MM.1S (cell line): ENCODE measurements around the gene ENO1.
A peak's percentile ranks its signal among the peaks of the same experiment; 100 is the strongest.

Experiments used
- DNase-seq: peaks from one replicate; pipeline ENCODE4 v3.0.0-alpha.2; 2015
- H2AFZ ChIP-seq: fragments of 300-600 bp; sonication (generic); 2 replicates; pipeline ENCODE4 v1.6.0; 2016; ENCODE audit warnings: antibody characterized with exemption, low read length
- H3F3A ChIP-seq: fragments of 300-600 bp; sonication (generic); 2 replicates; pipeline ENCODE4 v1.6.1; 2016; ENCODE audit warnings: mild to moderate bottlenecking, antibody characterized with exemption, low read length, moderate library complexity, mixed read lengths; ENCODE audit not compliant: insufficient read depth
- H3K27ac ChIP-seq: fragments of 300-600 bp; sonication (generic); 2 replicates; pipeline ENCODE4 v1.5.1; 2016; ENCODE audit warnings: mild to moderate bottlenecking, low read length
- H3K27me3 ChIP-seq: fragments of 300-600 bp; sonication (generic); replicated peaks from 2 replicates; pipeline ENCODE4 v1.6.0; 2016; ENCODE audit warnings: low read length; ENCODE audit not compliant: insufficient read depth
- H3K36me3 ChIP-seq: fragments of 300-600 bp; sonication (generic); replicated peaks from 2 replicates; pipeline ENCODE4 v1.6.1; 2016; ENCODE audit warnings: mild to moderate bottlenecking, low read length, mixed read lengths; ENCODE audit not compliant: insufficient read depth
- H3K4me1 ChIP-seq: fragments of 300-600 bp; sonication (generic); 2 replicates; pipeline ENCODE4 v1.6.1; 2016; ENCODE audit warnings: low read length, mixed read lengths
- H3K4me2 ChIP-seq: fragments of 300-600 bp; sonication (generic); 2 replicates; pipeline ENCODE4 v1.6.0; 2016; ENCODE audit warnings: low read depth, low read length
- H3K4me3 ChIP-seq: fragments of 300-600 bp; sonication (generic); 2 replicates; pipeline ENCODE4 v1.5.1; 2016; ENCODE audit warnings: low read length, mixed read lengths
- H3K79me2 ChIP-seq: fragments of 300-600 bp; sonication (generic); 2 replicates; pipeline ENCODE4 v1.6.1; 2016; ENCODE audit warnings: mixed run types, low read length, mixed read lengths
- H3K9ac ChIP-seq: fragments of 300-600 bp; sonication (generic); 2 replicates; pipeline ENCODE4 v1.6.1; 2016; ENCODE audit warnings: low read length, mixed read lengths
- H3K9me2 ChIP-seq: fragments of 300-600 bp; sonication (generic); replicated peaks from 2 replicates; pipeline ENCODE4 v1.6.1; 2016; ENCODE audit warnings: mild to moderate bottlenecking, low read length, mixed read lengths; ENCODE audit not compliant: insufficient read depth
- H3K9me3 ChIP-seq: fragments of 300-600 bp; sonication (generic); replicated peaks from 2 replicates; pipeline ENCODE4 v1.6.1; 2016; ENCODE audit warnings: mild to moderate bottlenecking, low read length, mixed read lengths; ENCODE audit not compliant: insufficient read depth
- H4K20me1 ChIP-seq: fragments of 300-600 bp; sonication (generic); 2 replicates; pipeline ENCODE4 v1.6.1; 2016; ENCODE audit warnings: mild to moderate bottlenecking, low read length, moderate library complexity, mixed read lengths; ENCODE audit not compliant: insufficient read depth
- EZH2 ChIP-seq: fragments of 300-600 bp; sonication (generic); optimal IDR thresholded peaks from 2 replicates; pipeline ENCODE3; 2017; ENCODE audit warnings: low read depth, mild to moderate bottlenecking, antibody characterized with exemption, low read length, mixed read lengths
- EZH2phosphoT487 ChIP-seq: fragments of 300-600 bp; sonication (generic); IDR thresholded peaks from 2 replicates; pipeline ENCODE4 v1.6.1; 2018; ENCODE audit warnings: antibody characterized with exemption, low read length
- TF ChIP-seq, protein P1 (sequence below): fragments of 300-600 bp; sonication (generic); IDR thresholded peaks from 2 replicates; pipeline ENCODE4 v1.5.1; 2016; ENCODE audit warnings: antibody characterized with exemption, low read length, mixed read lengths

The ENO1 gene

DNA sequence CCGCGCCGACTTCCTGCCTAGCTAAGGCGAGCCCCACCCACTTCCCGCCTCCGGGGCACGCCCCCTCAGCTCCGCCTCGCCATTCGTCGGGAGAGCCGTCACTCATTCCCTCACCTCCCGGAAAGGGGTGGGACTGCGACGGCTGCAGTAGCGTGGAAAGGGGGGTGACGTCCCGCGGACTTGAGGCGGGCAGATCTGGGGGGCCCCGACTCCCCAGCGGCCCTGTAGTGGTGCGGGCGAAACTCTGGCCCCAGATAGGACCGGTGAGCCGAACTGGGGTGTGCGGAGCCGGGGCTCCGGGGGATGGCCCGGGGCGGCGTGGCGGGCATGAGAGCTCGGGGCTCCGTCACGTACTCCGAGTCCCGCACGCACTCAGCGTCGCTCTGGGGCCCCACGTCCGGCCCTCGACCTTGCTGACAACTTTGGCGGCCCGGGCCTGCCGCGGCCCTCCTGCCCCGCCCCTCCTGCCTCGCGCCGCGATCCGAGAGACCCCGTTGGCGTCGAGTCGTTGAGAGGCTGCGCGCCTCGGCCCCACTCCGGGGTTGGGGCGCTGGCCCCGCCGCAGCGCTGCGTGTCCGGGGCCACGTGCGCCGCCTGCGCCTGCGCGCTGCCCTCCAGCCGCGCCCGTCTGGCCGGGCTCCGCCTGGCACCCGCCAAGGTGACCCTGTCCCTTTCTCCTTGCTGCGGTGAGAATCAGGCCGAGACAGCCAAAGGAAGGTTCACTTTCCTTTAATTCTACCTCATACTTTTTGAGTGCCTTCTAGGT, 395 bp upstream of the ENO1 start:
- Histone ChIP-seq H3K9me2 (no peaks in the 10 kb centered on the region), H3K27ac (peak overlapping the region; percentile 91), H3K4me1 (peaks cover 23% of the 10 kb centered on the region), H3K27me3 (no peaks in the 10 kb centered on the region), H3K79me2 (peaks cover 46% of the 10 kb centered on the region), H3K9ac (peak overlapping the region; percentile 95), H3K4me3 (peak overlapping the region; percentile 85), H3K9me3 (no peaks in the 10 kb centered on the region), H3K4me2 (peak overlapping the region; percentile 92), H3F3A (peaks cover 13% of the 10 kb centered on the region; the same call in 1 of the 2 replicates), H2AFZ (peak overlapping the region; percentile 77), H3K36me3 (peaks cover 8% of the 10 kb centered on the region), H4K20me1 (peaks cover 21% of the 10 kb centered on the region)
- DNase-seq = peak; percentile 97
- TF ChIP-seq EZH2 = no peak
- TF ChIP-seq EZH2phosphoT487 = no peak
- TF ChIP-seq, protein P1, sequence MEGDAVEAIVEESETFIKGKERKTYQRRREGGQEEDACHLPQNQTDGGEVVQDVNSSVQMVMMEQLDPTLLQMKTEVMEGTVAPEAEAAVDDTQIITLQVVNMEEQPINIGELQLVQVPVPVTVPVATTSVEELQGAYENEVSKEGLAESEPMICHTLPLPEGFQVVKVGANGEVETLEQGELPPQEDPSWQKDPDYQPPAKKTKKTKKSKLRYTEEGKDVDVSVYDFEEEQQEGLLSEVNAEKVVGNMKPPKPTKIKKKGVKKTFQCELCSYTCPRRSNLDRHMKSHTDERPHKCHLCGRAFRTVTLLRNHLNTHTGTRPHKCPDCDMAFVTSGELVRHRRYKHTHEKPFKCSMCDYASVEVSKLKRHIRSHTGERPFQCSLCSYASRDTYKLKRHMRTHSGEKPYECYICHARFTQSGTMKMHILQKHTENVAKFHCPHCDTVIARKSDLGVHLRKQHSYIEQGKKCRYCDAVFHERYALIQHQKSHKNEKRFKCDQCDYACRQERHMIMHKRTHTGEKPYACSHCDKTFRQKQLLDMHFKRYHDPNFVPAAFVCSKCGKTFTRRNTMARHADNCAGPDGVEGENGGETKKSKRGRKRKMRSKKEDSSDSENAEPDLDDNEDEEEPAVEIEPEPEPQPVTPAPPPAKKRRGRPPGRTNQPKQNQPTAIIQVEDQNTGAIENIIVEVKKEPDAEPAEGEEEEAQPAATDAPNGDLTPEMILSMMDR = no peak

DNA sequence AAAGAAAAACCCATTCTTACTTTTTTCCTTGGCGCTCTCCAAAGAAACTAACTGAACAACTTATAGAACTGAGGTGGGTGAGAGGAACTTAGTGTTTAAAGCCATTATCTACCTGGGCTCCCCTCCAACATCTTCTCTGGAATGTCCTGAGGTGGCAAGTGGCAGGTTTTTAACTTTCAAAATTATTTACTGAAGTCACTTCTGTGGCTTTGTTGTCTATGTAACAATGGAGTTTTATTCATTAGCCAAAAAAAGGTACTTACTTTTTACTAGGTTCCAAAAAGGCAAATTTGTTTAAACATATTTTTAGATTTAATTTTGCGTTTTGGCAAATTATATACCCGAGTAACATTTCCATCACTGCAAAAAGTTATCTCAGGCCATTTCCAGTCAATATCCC, 2.4 kb downstream of the ENO1 start:
- Histone ChIP-seq H3K27me3 (no peaks in the 10 kb centered on the region), H3K9me3 (no peaks in the 10 kb centered on the region), H3K4me1 (peaks cover 35% of the 10 kb centered on the region), H3K4me2 (peak overlapping the region; percentile 80; the same call in 1 of the 2 replicates), H3K4me3 (no peak overlapping the region; the same call in 1 of the 2 replicates), H3F3A (peaks cover 23% of the 10 kb centered on the region; the same call in 1 of the 2 replicates), H3K27ac (no peak overlapping the region), H3K9ac (no peak overlapping the region), H3K79me2 (peaks cover 74% of the 10 kb centered on the region), H3K9me2 (no peaks in the 10 kb centered on the region), H4K20me1 (peaks cover 48% of the 10 kb centered on the region), H3K36me3 (peaks cover 24% of the 10 kb centered on the region), H2AFZ (no peak overlapping the region)
- DNase-seq = no peak
- TF ChIP-seq EZH2phosphoT487 (no peak), EZH2 (no peak)
- TF ChIP-seq, protein P1 = no peak

DNA sequence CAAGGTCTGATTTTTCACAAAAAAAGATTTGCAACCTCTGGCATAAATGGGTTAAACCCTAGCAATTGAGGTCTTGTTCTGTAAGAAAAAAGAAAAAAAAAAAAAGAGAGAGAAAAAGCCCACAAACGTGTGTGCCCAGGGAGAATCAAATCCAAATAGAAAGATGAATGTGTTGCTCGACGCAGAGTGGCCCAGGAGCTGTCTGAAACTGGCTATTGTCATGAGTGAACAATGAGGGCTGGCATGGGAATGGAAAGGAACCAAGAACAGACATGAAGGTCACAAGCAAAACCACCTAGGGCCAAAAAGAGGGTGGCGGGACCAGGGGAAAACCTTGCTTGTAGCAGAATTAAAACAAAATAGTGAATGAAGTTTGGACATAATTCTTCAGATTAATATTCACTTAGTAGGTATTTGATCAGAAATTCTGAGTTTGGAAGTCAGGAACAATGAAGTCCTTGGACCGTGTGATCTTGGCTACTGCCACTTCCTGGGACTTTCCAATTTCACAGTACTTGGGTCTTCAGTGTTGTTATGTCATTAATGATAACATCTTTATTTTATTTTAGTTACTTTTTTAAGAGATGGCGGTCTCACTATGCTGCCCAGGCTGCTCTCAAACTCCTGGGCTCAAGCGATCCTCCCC, 3.1 kb downstream of the ENO1 start:
- TF ChIP-seq, protein P1 = no peak

More for the DNA sequence above, 3.1 kb downstream of the ENO1 start:
- no peaks in the 10 kb centered on the region for H3K9me3 ChIP-seq
- H3K36me3 ChIP-seq = peaks cover 31% of the 10 kb centered on the region
- H3F3A ChIP-seq = peaks cover 23% of the 10 kb centered on the region; the same call in 1 of the 2 replicates
- no peak overlapping the region for H2AFZ ChIP-seq
- no peak for DNase-seq
- H3K9ac ChIP-seq = no peak overlapping the region
- peaks cover 55% of the 10 kb centered on the region for H4K20me1 ChIP-seq
- H3K27ac ChIP-seq = no peak overlapping the region
- no peaks in the 10 kb centered on the region for H3K9me2 ChIP-seq
- peaks cover 35% of the 10 kb centered on the region for H3K4me1 ChIP-seq
- H3K27me3 ChIP-seq = no peaks in the 10 kb centered on the region
- H3K4me3 ChIP-seq = no peak overlapping the region
- H3K79me2 ChIP-seq = peaks cover 82% of the 10 kb centered on the region
- 0 out of 2 replicates have a peak overlapping the region, but pooled peaks have one; percentile 80 for H3K4me2 ChIP-seq
